Measurements from ENCODE around the gene PLXNA1.

The PLXNA1 gene

DNA sequence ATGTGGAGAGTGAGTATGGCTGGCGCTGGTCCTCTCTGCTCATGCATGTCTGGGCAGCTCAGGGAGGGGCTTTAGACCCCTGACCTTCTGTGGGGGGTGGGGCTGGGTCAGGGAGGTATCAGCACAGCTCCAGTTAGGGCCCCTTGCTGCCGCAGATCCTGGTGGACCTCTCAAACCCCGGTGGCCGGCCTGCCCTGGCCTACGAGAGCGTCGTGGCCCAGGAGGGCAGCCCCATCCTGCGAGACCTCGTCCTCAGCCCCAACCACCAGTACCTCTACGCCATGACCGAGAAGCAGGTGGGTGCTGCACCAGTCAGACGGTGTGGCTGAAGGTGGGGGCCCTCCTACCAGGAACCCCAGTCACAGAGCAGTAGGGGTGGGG lies 20.2 kb downstream of the PLXNA1 start:
- DNase-seq: no peak

DNA sequence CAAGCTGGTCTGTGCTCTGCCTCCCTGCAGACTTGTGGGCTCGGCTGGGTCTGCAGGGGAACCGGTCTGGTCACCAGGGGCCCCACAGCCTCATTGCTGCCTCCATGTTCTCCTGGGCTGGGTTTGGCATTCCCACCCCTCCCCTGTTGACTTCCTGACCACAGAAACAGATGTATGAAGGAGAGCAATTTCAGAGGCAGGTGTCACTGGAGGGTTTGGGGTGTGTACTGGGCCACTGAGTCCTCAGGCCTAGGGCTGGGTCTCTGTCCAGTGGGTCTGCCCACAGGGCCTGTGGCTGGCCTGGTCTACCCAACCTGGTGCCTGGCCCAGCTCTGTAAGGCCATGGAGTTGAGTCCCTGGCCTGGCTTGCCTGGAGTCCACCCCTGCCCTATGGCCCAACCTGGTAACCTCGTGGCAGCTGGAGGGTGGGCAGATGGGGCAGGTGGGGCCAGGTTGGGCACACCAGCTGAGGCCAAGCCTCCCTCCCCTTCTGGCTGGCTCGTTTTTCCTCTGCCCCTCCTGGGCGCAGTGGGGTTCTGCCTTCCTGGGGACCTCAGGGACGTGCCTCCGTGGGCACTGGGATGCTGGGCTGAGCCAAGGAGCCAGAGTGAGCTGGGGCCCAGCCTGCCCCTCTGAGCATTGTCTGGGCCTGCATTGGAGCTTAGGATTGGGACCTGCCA lies 20.8 kb downstream of the PLXNA1 start:
- no peak for DNase-seq

DNA sequence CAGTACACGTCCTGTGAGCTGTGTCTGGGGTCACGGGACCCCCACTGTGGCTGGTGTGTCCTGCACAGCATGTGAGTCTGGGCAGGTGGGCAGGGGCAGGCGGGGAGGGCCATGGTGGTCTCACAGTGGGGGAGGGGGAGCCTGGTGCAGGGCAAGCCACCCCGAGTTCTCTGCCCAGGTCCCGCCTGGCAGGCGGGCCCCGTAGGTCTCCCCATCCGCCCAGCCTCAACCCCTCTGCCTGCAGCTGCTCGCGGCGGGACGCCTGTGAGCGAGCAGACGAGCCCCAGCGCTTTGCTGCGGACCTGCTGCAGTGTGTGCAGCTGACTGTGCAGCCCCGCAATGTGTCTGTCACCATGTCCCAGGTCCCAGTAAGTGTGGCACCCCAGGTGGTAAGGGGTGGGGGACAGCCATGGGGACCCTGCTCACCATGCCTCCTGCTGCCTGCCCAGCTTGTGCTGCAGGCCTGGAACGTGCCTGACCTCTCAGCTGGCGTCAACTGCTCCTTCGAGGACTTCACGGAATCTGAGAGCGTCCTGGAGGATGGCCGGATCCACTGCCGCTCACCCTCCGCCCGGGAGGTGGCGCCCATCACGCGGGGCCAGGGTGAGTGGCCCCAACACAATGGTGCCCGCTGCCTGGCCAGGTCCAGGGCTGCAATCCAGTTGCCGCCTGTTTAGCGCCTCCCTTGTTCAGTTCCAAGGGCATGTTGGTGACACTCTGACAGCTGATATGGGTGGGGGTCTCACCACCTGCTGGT lies 21.9 kb downstream of the PLXNA1 start:
- DNase-seq: no peak

DNA sequence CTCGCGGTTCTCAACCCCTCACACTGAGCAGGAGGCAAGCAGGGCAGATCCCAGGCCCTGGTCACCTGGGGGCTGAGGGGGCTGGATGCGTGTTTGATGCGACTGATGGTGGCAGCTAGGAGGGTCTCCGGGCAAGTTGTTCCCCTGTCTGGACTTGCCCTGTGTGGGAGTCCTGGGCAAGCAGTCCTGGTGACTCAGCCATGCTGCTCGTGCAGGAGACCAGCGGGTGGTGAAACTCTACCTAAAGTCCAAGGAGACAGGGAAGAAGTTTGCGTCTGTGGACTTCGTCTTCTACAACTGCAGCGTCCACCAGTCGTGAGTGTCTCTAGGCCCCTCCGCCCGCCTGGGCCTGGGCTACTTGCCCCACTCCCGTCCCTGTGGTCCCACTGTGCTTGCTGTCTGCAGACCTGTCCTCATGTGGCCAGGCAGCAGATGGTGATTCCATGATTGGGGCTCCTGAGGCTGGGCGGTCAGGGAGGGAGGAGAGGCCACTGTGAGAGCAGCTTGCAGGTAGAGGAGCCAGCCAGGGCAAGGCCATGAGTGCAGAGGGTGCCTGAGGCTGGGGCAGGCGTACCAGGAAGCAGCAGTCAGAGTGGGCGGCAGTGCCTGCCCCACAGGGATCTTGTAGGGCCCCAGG lies 23.1 kb downstream of the PLXNA1 start:
- DNase-seq: no peak

DNA sequence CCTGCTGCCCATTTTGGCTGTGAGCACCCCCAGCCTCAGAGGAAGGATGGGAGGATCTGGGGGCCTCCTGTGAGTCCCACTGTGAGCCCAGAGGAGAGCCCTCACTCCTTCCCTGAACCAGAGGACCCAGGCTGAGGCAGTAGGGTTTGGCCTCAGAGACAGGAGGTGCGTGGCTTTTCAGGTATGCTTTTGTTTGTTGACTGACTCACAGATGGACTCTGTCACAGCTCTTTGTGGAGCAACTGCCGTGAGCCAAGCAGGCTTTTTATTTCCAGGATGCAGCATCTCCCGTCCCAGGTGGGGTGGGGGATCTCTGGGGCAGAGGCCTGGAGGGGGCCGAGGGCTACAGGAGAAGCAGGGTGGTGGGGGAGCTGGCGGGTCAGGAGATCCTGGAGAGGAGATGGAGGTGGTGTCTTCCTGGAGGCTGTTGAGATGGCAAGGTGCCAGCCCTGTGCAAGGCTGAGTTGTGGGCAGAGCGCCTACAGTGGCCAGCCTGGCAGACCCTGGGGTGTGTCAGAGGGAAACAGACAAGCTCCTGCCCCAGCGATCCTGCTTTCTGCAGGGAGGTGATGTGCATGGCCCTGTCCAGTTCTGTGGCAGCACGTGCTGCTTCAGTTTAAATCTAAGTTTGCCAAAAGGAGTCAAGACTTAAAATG lies 24.0 kb downstream of the PLXNA1 start:
- no peak for DNase-seq

DNA sequence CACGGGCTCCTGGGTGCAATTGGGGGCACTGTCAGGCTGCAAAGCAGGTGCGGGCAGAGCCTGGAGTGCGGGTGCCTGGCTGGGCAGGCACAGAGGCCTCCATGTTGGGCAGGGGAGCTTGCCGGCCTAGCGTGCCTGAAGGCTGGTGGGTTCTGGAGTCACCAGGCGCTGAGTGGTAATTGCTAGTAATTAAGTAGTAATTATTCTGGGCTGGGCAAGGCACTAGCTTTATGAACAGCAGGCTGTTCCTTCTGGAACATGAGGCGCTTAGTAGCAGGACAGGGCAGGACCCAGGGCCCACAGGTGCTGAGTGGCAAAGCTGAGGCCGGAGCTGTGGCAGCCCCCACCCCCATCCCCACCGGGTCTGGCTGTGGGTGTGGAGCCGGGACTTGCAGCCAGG lies 25.3 kb downstream of the PLXNA1 start:
- no peak for DNase-seq

DNA sequence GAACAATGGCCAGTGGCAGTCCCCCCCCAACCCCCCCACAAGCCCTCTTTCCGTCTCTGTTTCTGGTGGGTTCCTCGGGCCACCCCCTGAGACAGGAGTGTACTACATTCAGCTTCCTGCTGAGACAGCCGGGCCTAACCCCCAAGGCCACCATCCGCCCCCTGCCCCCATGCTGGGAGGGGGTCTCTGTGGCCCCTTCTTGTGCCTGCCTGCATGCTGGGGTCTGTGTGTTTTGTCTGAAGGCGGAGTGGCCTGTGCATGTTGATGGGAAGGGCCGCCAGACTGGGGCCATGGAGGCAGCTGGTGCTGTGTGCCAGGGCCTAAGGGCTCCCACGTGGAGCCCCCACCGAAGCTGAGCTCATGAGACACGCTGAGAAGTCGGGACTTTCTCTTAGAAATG lies 26.6 kb downstream of the PLXNA1 start:
- no peak for DNase-seq

DNA sequence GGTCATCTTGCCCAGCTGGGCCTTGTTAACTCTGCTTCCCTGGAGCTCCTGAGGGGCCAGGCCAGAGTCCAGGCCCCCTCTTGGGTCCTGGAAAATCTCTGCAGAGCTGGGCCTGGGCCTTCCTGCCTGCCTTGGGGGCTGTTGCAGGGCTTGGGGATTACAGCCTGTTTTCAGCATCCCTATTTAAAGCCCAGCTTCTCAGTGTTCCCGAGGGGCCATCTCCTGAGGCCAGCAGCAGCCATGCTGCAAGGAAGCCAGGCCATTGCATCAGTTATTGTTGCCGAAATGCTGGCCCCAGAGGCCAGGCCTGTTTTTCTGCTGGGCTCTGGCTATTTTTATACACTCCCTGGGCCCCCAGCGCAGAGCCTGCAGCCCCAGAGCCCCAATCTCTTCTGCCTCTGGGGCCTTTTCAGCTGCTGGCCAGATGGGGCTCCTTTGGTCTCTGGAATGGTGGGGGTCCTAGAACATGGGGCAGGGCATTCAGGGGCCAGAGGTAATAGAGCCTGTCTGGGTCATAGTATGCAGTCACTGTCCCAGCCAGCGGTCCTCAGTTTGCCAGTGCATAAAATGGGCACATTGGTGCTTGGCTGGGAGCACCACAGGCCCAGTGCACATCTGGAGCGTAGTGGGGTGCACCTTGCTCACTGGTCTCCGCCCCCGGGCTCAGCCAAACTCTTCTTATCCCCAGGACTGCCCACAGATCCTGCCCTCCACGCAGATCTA lies 28.5 kb downstream of the PLXNA1 start:
- no peak for DNase-seq

DNA sequence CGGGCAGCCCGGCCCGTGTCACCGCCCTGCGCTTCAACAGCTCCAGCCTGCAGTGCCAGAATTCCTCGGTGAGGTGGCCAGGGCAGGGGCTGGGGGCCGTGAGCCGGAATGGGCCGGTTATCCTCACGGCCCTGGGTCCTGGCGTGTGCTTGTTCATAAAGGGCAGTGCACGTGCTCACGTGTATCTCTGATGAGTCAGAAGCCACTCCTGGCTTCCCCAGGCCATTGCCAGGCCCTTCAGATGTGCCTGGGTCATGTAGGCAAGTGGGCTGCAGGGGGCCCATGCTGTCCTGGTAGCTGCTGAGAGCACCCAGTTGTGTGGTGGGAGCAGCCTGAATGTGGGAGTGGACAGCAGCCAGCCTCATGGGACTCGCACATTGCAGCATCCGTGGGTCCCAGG lies 29.2 kb downstream of the PLXNA1 start:
- no peak for DNase-seq

DNA sequence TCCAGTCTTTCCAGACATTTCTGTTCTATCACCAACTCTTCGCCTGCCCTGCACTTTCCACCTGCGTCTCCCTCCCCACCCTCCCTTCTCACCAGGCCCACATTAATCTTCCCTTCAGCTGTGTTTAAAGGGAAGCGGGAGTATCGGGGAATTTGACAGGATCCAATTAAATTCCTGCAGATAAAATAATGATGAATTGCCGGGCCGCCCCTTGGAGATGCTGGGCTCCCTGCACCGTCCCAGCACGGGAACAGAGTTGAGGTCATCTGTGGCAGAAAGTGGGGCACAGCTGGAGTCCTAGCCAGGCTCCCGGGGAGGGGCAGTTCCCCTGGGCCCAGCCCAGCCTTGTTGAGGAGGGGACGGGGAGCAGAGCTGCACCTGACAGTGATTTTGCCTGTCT lies 30.3 kb downstream of the PLXNA1 start:
- no peak for DNase-seq

DNA sequence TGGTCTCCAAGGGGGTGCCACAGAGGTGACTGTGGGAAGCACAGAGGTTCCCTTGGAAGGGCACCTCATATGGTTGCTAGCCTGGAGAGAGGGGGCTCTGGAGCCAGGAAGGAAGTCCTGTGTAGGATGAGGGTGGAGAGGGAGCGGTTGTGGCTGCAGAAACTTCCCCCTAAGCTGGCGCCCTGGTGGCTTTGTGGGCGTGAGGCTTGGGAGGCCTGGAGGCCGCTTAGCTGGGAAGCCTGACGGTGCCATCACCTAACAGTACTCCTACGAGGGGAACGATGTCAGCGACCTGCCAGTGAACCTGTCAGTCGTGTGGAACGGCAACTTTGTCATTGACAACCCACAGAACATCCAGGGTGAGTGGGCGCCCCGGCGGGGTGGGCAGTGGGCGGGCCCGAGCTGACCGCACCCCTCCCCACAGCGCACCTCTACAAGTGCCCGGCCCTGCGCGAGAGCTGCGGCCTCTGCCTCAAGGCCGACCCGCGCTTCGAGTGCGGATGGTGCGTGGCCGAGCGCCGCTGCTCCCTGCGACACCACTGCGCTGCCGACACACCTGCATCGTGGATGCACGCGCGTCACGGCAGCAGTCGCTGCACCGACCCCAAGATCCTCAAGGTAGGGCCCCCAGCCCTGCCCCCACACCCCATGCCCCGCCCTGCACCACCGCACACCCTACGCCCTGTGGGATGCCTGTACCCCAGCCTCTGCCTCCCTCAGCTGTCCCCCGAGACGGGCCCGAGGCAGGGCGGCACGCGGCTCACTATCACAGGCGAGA lies 31.0 kb downstream of the PLXNA1 start:
- DNase-seq: no peak

DNA sequence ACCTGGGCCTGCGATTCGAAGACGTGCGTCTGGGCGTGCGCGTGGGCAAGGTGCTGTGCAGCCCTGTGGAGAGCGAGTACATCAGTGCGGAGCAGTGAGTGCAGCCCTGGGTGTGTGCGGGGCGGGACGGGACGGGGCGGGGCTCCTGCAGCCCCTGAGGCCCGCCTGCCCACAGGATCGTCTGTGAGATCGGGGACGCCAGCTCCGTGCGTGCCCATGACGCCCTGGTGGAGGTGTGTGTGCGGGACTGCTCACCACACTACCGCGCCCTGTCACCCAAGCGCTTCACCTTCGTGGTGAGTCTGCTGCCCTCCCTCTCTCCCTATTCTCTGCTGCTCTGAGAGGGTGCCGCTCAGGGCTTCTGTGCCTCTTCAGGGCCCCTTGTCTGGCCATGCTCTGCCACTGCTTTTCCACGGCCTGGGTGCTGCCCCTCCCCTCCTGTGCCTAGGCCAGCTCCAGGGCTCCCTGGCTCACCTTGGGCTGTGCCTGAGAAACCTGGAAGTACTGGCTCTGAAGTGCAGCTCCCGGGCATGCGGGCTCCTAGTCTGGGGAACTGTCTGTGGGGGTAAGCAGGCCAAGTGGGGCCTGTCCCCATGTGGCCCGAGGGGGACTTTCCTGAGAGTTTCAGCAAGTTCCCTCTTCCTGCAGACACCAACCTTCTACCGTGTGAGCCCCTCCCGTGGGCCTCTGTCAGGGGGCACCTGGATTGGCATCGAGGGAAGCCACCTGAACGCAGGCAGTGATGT lies 31.8 kb downstream of the PLXNA1 start:
- DNase-seq: no peak

DNA sequence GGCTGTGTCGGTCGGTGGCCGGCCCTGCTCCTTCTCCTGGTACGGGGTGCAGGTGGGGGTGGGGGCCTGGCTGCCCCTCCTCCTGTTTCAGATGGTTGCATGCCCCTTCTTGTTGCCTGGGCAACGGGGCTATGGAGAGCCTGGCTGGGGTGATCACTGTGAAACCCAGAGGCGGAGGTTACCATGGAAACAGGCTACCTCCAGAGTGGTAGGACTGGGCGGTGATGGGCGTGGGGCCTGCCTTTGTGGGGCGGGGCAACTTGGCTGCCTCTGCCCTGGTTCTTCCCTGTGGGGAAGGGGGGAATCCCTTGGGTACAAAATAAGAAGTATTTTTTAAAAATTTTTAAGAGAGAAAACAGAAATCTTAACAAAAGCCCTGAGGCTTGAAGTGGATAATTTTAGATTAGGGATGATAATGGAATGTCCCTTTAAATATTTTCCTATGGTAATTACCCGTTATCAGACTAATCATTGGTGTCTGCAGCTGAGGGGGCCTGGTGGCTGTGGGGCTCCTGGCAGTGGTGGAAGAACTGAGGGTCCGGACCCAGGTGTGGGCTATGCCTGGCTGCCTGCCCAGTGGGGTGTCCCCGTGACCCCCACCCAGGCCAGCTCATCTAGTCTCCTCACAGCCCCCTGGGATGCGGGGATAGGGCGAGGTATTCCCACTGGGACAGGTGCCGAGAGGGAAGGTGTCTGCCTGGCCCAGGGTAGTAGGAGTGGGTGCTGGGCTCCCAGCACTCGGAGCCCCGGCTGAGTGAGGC lies 32.5 kb downstream of the PLXNA1 start:
- no peak for DNase-seq

DNA sequence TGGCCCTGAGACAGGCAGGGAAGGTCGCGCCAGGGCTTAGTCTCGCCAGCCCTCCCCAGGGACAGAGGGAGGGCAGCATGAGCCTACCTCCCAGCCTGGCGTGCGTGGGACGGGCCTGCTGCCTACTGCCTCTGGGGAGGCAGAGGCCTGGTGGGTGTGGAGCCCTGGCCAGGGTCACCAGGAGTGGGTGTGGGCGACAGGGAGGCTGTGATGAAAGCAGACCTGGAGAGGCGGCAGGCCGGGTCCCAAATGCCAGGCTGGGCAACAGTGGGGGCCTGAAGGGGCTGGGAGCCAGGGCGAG lies 33.1 kb downstream of the PLXNA1 start:
- no peak for DNase-seq

DNA sequence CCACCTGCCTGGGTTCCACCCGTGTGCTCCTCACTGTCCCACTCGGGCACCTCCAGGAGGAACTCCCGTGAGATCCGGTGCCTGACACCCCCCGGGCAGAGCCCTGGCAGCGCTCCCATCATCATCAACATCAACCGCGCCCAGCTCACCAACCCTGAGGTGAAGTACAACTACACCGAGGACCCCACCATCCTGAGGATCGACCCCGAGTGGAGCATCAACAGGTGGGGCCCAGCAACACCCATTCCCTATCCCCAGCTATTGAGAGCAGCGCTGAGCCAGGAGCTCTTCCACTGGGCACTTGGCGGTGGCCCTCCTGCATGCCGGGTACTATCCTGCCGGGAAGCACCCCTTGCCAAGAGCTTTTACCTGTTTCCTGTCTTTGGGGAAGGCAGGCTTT lies 33.5 kb downstream of the PLXNA1 start:
- DNase-seq: no peak

DNA sequence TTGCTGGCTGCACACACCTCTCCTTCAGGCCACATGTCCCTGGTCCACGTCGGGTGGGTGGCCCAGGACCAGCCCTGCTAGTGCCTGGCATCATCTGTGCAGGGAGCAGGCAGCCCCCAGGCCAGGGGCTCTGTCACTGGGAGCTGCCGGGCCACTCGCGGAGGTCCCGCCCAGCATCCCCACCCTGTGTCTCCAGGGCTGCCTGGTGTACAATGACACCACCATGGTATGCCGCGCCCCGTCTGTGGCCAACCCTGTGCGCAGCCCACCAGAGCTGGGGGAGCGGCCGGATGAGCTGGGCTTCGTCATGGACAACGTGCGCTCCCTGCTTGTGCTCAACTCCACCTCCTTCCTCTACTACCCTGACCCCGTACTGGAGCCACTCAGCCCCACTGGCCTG lies 34.3 kb downstream of the PLXNA1 start:
- DNase-seq: no peak

DNA sequence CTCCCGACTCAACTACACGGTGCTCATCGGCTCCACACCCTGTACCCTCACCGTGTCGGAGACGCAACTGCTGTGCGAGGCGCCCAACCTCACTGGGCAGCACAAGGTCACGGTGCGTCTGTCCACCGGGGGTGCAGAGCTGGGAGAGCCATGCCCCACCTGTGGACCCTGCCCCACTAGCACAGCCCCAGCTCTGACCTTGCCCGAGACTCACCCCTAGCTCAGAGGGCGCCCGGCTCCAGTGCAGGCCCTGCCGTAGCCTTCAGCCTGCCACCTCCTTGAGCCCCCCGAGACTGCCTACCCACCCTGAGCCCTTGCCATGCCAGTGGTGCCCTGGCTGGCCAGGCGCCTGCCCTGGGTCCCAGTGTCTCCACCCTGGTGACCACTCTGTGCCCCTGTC lies 34.9 kb downstream of the PLXNA1 start:
- no peak for DNase-seq

DNA sequence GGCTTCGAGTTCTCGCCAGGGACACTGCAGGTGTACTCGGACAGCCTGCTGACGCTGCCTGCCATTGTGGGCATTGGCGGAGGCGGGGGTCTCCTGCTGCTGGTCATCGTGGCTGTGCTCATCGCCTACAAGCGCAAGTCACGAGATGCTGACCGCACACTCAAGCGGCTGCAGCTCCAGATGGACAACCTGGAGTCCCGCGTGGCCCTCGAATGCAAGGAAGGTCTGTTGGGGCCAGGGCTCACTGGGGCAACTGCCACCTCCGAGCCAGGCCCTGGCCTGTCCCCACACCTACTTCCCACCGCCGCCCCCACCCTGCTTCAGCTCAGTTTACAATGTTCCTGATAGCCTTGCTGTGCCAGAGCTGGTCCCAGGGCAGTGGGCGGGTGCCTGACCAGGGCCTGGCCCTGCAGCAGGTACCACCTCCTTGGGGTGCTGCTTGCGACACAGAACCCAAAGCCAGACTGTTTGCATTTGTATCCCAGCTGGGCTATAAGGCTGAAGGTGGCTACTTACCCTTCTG lies 35.5 kb downstream of the PLXNA1 start:
- no peak for DNase-seq

DNA sequence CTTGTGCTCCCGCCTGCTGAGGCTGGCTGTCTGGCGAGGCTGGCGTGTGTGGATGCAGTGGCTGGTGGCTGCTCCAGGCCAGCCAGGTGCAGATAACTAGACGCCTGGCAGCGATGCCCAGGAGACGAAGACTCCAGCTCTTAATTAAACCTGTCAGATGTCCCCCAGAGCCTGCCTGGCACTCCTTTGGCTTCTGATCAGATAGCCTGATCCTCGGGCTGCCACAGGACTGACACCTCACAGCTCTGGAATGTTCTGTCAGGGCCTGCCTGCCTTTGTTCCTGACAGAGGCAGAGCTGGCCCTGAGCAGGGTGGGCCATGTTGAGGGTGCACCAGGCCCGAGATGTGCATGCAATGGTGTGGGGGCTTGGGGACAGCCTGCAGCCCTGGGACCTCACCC lies 36.5 kb downstream of the PLXNA1 start:
- DNase-seq: no peak

DNA sequence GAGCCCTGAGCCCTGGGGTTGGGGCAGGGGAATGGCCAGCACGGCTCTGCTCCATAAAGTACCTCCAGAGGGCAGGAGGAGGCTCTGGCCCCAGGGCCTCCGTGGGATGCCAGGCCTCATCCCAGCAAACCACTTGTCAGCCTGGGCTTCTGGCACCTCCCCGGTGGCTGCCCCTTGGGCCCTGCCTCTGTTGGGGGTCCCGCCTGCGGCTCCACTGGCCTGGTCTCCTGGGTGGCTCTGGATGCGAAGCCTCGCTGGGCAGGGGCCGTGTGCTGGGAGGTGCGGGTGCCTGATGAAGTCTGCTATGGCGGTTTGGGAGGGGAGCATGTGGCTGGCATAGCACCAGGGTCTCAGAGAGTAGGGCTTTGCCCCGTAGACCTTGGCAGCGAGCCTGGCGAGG lies 37.6 kb downstream of the PLXNA1 start:
- no peak for DNase-seq

DNA sequence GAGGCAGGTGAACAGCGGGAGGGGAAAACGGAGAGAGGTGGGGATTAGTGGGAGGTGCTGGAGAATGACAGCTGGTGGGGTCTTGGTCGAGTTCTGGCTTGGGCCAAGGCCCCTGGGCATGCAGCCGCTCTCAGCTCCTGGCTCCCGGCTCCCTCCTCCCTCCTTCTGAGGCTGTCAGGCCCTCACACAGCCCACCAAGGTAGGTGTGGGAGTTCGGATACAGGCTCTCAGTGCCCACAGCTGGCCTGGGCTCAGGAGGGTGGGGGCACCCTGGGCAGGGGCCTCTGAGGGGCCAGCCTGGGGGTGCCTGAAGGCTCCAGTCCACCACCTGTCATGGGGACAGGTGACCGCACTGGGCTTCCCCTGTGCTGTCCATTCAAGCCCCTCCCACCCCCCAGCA lies 39.9 kb downstream of the PLXNA1 start:
- DNase-seq: no peak

Data from femur (tissue), 1 donor.